Ascending aorta (tissue), 2 donors: ENCODE results near the gene TP53I13. TPM values are rescaled to one million over a fixed set of nuclear protein-coding genes. Genes with fewer than 3 reads are reported as not detected.

Source experiments
- DNase-seq, 2 donors: peaks; one replicate each; pipeline ENCODE4 v3.0.0-alpha.2; 2019; ENCODE audit warnings: low spot score in 2 of 2
- H3K27ac ChIP-seq, 2 donors: fragments of 200-600 bp; sonication (generic); one replicate each; pipeline ENCODE4 v1.5.1; 2016 to 2017; ENCODE audit warnings: mild to moderate bottlenecking in 1 of 2
- H3K27me3 ChIP-seq: fragments of 200-600 bp; sonication (generic); one replicate; pipeline ENCODE4 v1.5.1; 2017
- H3K36me3 ChIP-seq, 2 donors: fragments of 200-600 bp; sonication (generic); one replicate each; pipeline ENCODE4 v1.5.1; 2016
- H3K4me1 ChIP-seq, 2 donors: fragments of 200-600 bp; sonication (generic); one replicate each; pipeline ENCODE4 v1.5.1; 2016 to 2017; ENCODE audit warnings: mild to moderate bottlenecking in 1 of 2
- H3K4me3 ChIP-seq, 2 donors: fragments of 200-600 bp; sonication (generic); one replicate each; pipeline ENCODE4 v1.5.1; 2016 to 2017; ENCODE audit warnings: mild to moderate bottlenecking in 1 of 2
- H3K9me3 ChIP-seq, 2 donors: fragments of 200-600 bp; sonication (generic); one replicate each; pipeline ENCODE4 v1.5.1; 2016
- CTCF ChIP-seq, 3 experiments: fragments of 200-600 bp in 2 of 3; fragments of 450-650 bp in 1 of 3; sonication (generic) in 2 of 3; IDR thresholded peaks; one replicate each; pipeline ENCODE4 v1.5.1; 2016 to 2019; ENCODE audit warnings: antibody characterized with exemption in 3 of 3, mild to moderate bottlenecking in 1 of 3, moderate library complexity in 1 of 3
- intact Hi-C: fragments of 100-400 bp; cut with DNase I; formaldehyde crosslinking; loops from one replicate; pipeline ENCODE4 v1.15.1; 2023
- total RNA-seq: library from RNA; depleted of rRNA; stranded (reverse); fragments of >200 nt; gene quantifications from one replicate; pipeline ENCODE4 v1.1.0, GENCODE V29; 2016

The TP53I13 gene
- total RNA-seq, 1 donor from 2014 or later: 93.7 TPM

- Histone ChIP-seq H3K27ac (no peak overlapping the region), H3K4me3 (no peak overlapping the region), H3K4me1 (peaks cover 4 to 9% of the 10 kb centered on the region in 2 donors), H3K36me3 (peaks cover 0 to 5% of the 10 kb centered on the region in 2 donors), H3K9me3 (no peaks in the 10 kb centered on the region), H3K27me3 (no peaks in the 10 kb centered on the region)
- no peak for DNase-seq
- TF ChIP-seq CTCF (IDR thresholded peaks at IDR 0.05): no peak
- intact Hi-C loops: no loop called here
Measured at GRCh38 chr17:29563816-29564215, 4.7 kb upstream of the TP53I13 start.

GRCh38 chr17:29565643-29566472, 2.6 kb upstream of the TP53I13 start:
- TF ChIP-seq CTCF (IDR thresholded peaks at IDR 0.05): no peak
- no peak for DNase-seq
- intact Hi-C loops: no loop called here
- Histone ChIP-seq H3K9me3 (no peaks in the 10 kb centered on the region), H3K4me1 (peaks cover 6 to 16% of the 10 kb centered on the region in 2 donors), H3K27ac (peak overlapping the region; percentile 41 to 91), H3K27me3 (no peaks in the 10 kb centered on the region), H3K36me3 (peaks cover 0 to 5% of the 10 kb centered on the region in 2 donors), H3K4me3 (peak overlapping the region; percentile 83 to 95)

GRCh38 chr17:29566473-29567303, 1.8 kb upstream of the TP53I13 start, which contains the start of gene ABHD15:
ABHD15 (minus strand) TSS chr17:29567037; CDS start chr17:29566966, 71 bp downstream.
- peak in 1 of 3 experiments; percentile 5 for TF ChIP-seq CTCF (IDR thresholded peaks at IDR 0.05)
- intact Hi-C loops: no loop called here
- DNase-seq: peak in 1 of 2 donors; percentile 86

GRCh38 chr17:29567304-29567553, 1.3 kb upstream of the TP53I13 start:
- TF ChIP-seq CTCF (IDR thresholded peaks at IDR 0.05): peak in 1 of 3 experiments; percentile 4
- DNase-seq: no peak
- H3K4me1 ChIP-seq: peaks cover 10 to 22% of the 10 kb centered on the region in 2 donors
- no peaks in the 10 kb centered on the region for H3K9me3 ChIP-seq
- no peaks in the 10 kb centered on the region for H3K27me3 ChIP-seq
- intact Hi-C loops: no loop called here
- H3K27ac ChIP-seq: peak overlapping the region; percentile 86 to 91
- peaks cover 0 to under 1% of the 10 kb centered on the region in 2 donors for H3K36me3 ChIP-seq
- H3K4me3 ChIP-seq: peak overlapping the region; percentile 83 to 95

More at GRCh38 chr17:29566473-29567303, 1.8 kb upstream of the TP53I13 start, which contains the start of gene ABHD15:
- Histone ChIP-seq H3K4me3 (peak within 1 kb of the TSS; percentile 83 to 95), H3K27me3 (no peaks in the 10 kb centered on the region), H3K27ac (peak within 1 kb of the TSS; percentile 86 to 91), H3K4me1 (peaks cover 6 to 16% of the 10 kb centered on the region in 2 donors), H3K9me3 (no peaks in the 10 kb centered on the region), H3K36me3 (peaks cover 0 to 5% of the 10 kb centered on the region in 2 donors)

GRCh38 chr17:29567554-29568330, 759 bp upstream of the TP53I13 start:
- peak in 1 of 2 donors; percentile 84 for DNase-seq
- H3K4me1 ChIP-seq: peaks cover 13 to 27% of the 10 kb centered on the region in 2 donors
- H3K9me3 ChIP-seq: no peaks in the 10 kb centered on the region
- no peaks in the 10 kb centered on the region for H3K27me3 ChIP-seq
- TF ChIP-seq CTCF (IDR thresholded peaks at IDR 0.05): peak; percentile 28 to 65 (median 60)
- no peaks in the 10 kb centered on the region for H3K36me3 ChIP-seq
- H3K4me3 ChIP-seq: peak overlapping the region; percentile 83 to 95
- peak overlapping the region; percentile 86 to 91 for H3K27ac ChIP-seq
- intact Hi-C loops: loop anchor here (2.0 kb wide), 1 partner anchor 21 kb away; the partner anchor contains the start of gene GIT1
